Activated CD4-positive, alpha-beta memory T cell treated with anti-CD3 and anti-CD28 coated beads, Interleukin-2, amount 10 ng/mL, durations not matched to agents 7 days and 5 days (primary cell): ENCODE measurements around the gene OR1D5. TPM values are rescaled to one million over a fixed set of nuclear protein-coding genes. Genes with fewer than 3 reads are reported as not detected.
"Not testable (repeated sequence)": the region's sequence is repeated elsewhere in the genome, so short reads cannot be mapped to it uniquely, and the experiment has no call there.

Experiments used
- CTCF ChIA-PET: fragments of 350-600 bp; sonication (Branson Sonifier 250); formaldehyde crosslinking; loops from one replicate; lab custom pipeline; 2021; ENCODE audit warnings: antibody characterized with exemption, inconsistent platforms; lab: Charles Lee
- POLR2A ChIA-PET: fragments of 350-600 bp; sonication (Branson Sonifier 250); formaldehyde crosslinking; loops from one replicate; lab custom pipeline; 2021; ENCODE audit warnings: antibody characterized with exemption; lab: Charles Lee
- DNase-seq: peaks from one replicate; pipeline ENCODE4 v3.0.0-alpha.2; 2020
- H3K27ac Mint-ChIP-seq: one replicate; pipeline ENCODE4 v1.8.0; 2021; ENCODE audit warnings: mild to moderate bottlenecking, mixed read lengths
- H3K27me3 Mint-ChIP-seq: one replicate; pipeline ENCODE4 v1.8.0; 2021; ENCODE audit warnings: mixed read lengths
- H3K36me3 Mint-ChIP-seq: one replicate; pipeline ENCODE4 v1.8.0; 2021; ENCODE audit warnings: low read depth, mixed read lengths
- H3K4me1 Mint-ChIP-seq: one replicate; pipeline ENCODE4 v1.8.0; 2021; ENCODE audit warnings: mixed read lengths
- H3K4me3 Mint-ChIP-seq: one replicate; pipeline ENCODE4 v1.8.0; 2021; ENCODE audit warnings: mild to moderate bottlenecking, mixed read lengths
- H3K9me3 Mint-ChIP-seq: one replicate; pipeline ENCODE4 v1.8.0; 2021; ENCODE audit warnings: mixed read lengths
- total RNA-seq, 2 experiments: library from RNA; stranded (reverse); gene quantifications; one replicate each; pipeline ENCODE4 v1.2.3, GENCODE V29; 2021

OR1D5 gene
- not detected for total RNA-seq

GRCh38 chr17:3063507-3063906 is at the start of gene OR1D5:
Gene OR1D5, minus strand, starts transcription at chr17:3063607. Its CDS starts 0 bp downstream, at chr17:3063607.
- DNase-seq, H3K36me3 Mint-ChIP-seq, H3K9me3 Mint-ChIP-seq, POLR2A ChIA-PET, H3K4me3 Mint-ChIP-seq, CTCF ChIA-PET, H3K27me3 Mint-ChIP-seq, H3K27ac Mint-ChIP-seq, H3K4me1 Mint-ChIP-seq: not testable (repeated sequence)

- Mint-ChIP-seq H3K4me3 (no peak within 1 kb of the TSS), H3K4me1 (no peaks in the 10 kb centered on the region), H3K27ac (no peak within 1 kb of the TSS), H3K9me3 (no peaks in the 10 kb centered on the region), H3K27me3 (peaks cover 5% of the 10 kb centered on the region), H3K36me3 (no peaks in the 10 kb centered on the region)
- CTCF ChIA-PET: no interaction called here
- POLR2A ChIA-PET: no interaction called here
- no peak for DNase-seq
Observed at GRCh38 chr17:3104322-3104721, 40.9 kb upstream of the OR1D5 start, which contains the start of gene OR1D2. Gene OR1D2, minus strand, starts transcription at chr17:3104422. Its CDS starts 11,426 bp downstream, at chr17:3092996.

- H3K9me3 Mint-ChIP-seq, POLR2A ChIA-PET, CTCF ChIA-PET, H3K27ac Mint-ChIP-seq, H3K4me1 Mint-ChIP-seq, DNase-seq, H3K36me3 Mint-ChIP-seq, H3K4me3 Mint-ChIP-seq: not testable (repeated sequence)
- H3K27me3 Mint-ChIP-seq: peaks cover 11% of the 10 kb centered on the region
Observed at GRCh38 chr17:3073850-3074249, 10.4 kb upstream of the OR1D5 start.

GRCh38 chr17:3065192-3065591 is 1.8 kb upstream of the OR1D5 start:
- DNase-seq, H3K4me3 Mint-ChIP-seq, H3K27ac Mint-ChIP-seq, H3K27me3 Mint-ChIP-seq, H3K36me3 Mint-ChIP-seq, POLR2A ChIA-PET, CTCF ChIA-PET, H3K4me1 Mint-ChIP-seq, H3K9me3 Mint-ChIP-seq: not testable (repeated sequence)

GRCh38 chr17:3062824-3063377 is 506 bp downstream of the OR1D5 start:
- H3K9me3 Mint-ChIP-seq, H3K27ac Mint-ChIP-seq, H3K4me3 Mint-ChIP-seq, DNase-seq, CTCF ChIA-PET, H3K36me3 Mint-ChIP-seq, H3K27me3 Mint-ChIP-seq, H3K4me1 Mint-ChIP-seq, POLR2A ChIA-PET: not testable (repeated sequence)

- H3K36me3 Mint-ChIP-seq, H3K4me1 Mint-ChIP-seq, DNase-seq, POLR2A ChIA-PET, H3K9me3 Mint-ChIP-seq, H3K4me3 Mint-ChIP-seq, H3K27me3 Mint-ChIP-seq, CTCF ChIA-PET, H3K27ac Mint-ChIP-seq: not testable (repeated sequence)
Observed at GRCh38 chr17:3054868-3055267, 8.5 kb downstream of the OR1D5 start.

GRCh38 chr17:3049705-3050295 is 13.6 kb downstream of the OR1D5 start:
- H3K27ac Mint-ChIP-seq: no peak overlapping the region
- peaks cover 9% of the 10 kb centered on the region for H3K27me3 Mint-ChIP-seq
- no peaks in the 10 kb centered on the region for H3K36me3 Mint-ChIP-seq
- CTCF ChIA-PET: interaction anchor here (0.6 to 2.2 kb wide), 6 partner anchors 10 to 667 kb away, joined by 3 to 7 read pairs (median 6); no protein-coding TSS in a partner anchor
- peak overlapping the region; percentile 91 for H3K4me3 Mint-ChIP-seq
- H3K4me1 Mint-ChIP-seq: peaks cover 18% of the 10 kb centered on the region
- no peak for DNase-seq
- H3K9me3 Mint-ChIP-seq: no peaks in the 10 kb centered on the region
- POLR2A ChIA-PET: no interaction called here

GRCh38 chr17:3048727-3049471 is 14.5 kb downstream of the OR1D5 start:
- DNase-seq: peak; percentile 95
- ChIA-PET CTCF (interaction anchor here (0.6 to 2.2 kb wide), 11 partner anchors 9 to 1806 kb away, joined by 3 to 8 read pairs (median 4); partner anchors contain the start of genes CTNS, NCBP3 and SHPK), POLR2A (no interaction called here)
- Mint-ChIP-seq H3K4me1 (peaks cover 18% of the 10 kb centered on the region), H3K9me3 (peaks cover 6% of the 10 kb centered on the region), H3K27me3 (peaks cover 9% of the 10 kb centered on the region), H3K36me3 (no peaks in the 10 kb centered on the region), H3K27ac (peak overlapping the region; percentile 75), H3K4me3 (peak overlapping the region; percentile 91)

GRCh38 chr17:3046753-3047152 is 16.7 kb downstream of the OR1D5 start:
- no peak for DNase-seq
- H3K4me1 Mint-ChIP-seq: peaks cover 18% of the 10 kb centered on the region
- H3K4me3 Mint-ChIP-seq: no peak overlapping the region
- ChIA-PET POLR2A (no interaction called here), CTCF (no interaction called here)
- H3K27ac Mint-ChIP-seq: no peak overlapping the region
- H3K27me3 Mint-ChIP-seq: peaks cover 9% of the 10 kb centered on the region
- H3K36me3 Mint-ChIP-seq: no peaks in the 10 kb centered on the region
- H3K9me3 Mint-ChIP-seq: peaks cover 11% of the 10 kb centered on the region

- peaks cover 11% of the 10 kb centered on the region for H3K4me1 Mint-ChIP-seq
Observed at GRCh38 chr17:3043737-3044365, 19.6 kb downstream of the OR1D5 start.

GRCh38 chr17:3040882-3041281 is 22.5 kb downstream of the OR1D5 start:
- H3K4me1 Mint-ChIP-seq: peaks cover 2% of the 10 kb centered on the region
- POLR2A ChIA-PET: no interaction called here
- H3K27ac Mint-ChIP-seq: no peak overlapping the region
- H3K27me3 Mint-ChIP-seq: peaks cover 4% of the 10 kb centered on the region
- H3K36me3 Mint-ChIP-seq: no peaks in the 10 kb centered on the region
- H3K9me3 Mint-ChIP-seq: peaks cover 11% of the 10 kb centered on the region
- no peak for DNase-seq
- H3K4me3 Mint-ChIP-seq: no peak overlapping the region
- CTCF ChIA-PET: no interaction called here

More at GRCh38 chr17:3043737-3044365, 19.6 kb downstream of the OR1D5 start:
- H3K27me3 Mint-ChIP-seq: peaks cover 10% of the 10 kb centered on the region
- H3K4me3 Mint-ChIP-seq: no peak overlapping the region
- peak; percentile 36 for DNase-seq
- H3K36me3 Mint-ChIP-seq: no peaks in the 10 kb centered on the region
- POLR2A ChIA-PET: no interaction called here
- CTCF ChIA-PET: interaction anchor here (0.7 to 1.4 kb wide), 2 partner anchors 257 to 531 kb away, joined by 4 read pairs; no protein-coding TSS in a partner anchor
- no peak overlapping the region for H3K27ac Mint-ChIP-seq
- H3K9me3 Mint-ChIP-seq: peaks cover 11% of the 10 kb centered on the region

GRCh38 chr17:3039736-3040135 is 23.7 kb downstream of the OR1D5 start:
- peaks cover 2% of the 10 kb centered on the region for H3K4me1 Mint-ChIP-seq
- no peak overlapping the region for H3K4me3 Mint-ChIP-seq
- H3K27me3 Mint-ChIP-seq: peaks cover 2% of the 10 kb centered on the region
- no peak for DNase-seq
- peaks cover 11% of the 10 kb centered on the region for H3K9me3 Mint-ChIP-seq
- H3K36me3 Mint-ChIP-seq: no peaks in the 10 kb centered on the region
- H3K27ac Mint-ChIP-seq: no peak overlapping the region
- CTCF ChIA-PET: interaction anchor here (0.7 to 1.7 kb wide), 3 partner anchors 9 to 353 kb away, joined by 3 to 6 read pairs (median 4); no protein-coding TSS in a partner anchor
- POLR2A ChIA-PET: interaction anchor here (0.7 kb wide), 1 partner anchor 817 kb away, joined by 4 read pairs; no protein-coding TSS in a partner anchor

GRCh38 chr17:3038941-3039340 is 24.5 kb downstream of the OR1D5 start:
- no peaks in the 10 kb centered on the region for H3K36me3 Mint-ChIP-seq
- H3K4me3 Mint-ChIP-seq: no peak overlapping the region

More at GRCh38 chr17:3038941-3039340, 24.5 kb downstream of the OR1D5 start:
- Mint-ChIP-seq H3K9me3 (peaks cover 5% of the 10 kb centered on the region), H3K4me1 (peaks cover 2% of the 10 kb centered on the region), H3K27me3 (peaks cover 2% of the 10 kb centered on the region), H3K27ac (no peak overlapping the region)
- CTCF ChIA-PET: interaction anchor here (1.7 kb wide), 1 partner anchor 10 kb away, joined by 6 read pairs; no protein-coding TSS in a partner anchor
- POLR2A ChIA-PET: no interaction called here
- no peak for DNase-seq
